OCI-LY7 (cell line): ENCODE data around the gene RBBP6. TPM values are rescaled to one million over a fixed set of nuclear protein-coding genes. Genes with fewer than 3 reads are reported as not detected.

Experiments used
- BruUV-seq: library from RNA; stranded (reverse); fragments of 400-500 nt; replicated peaks from 2 replicates; lab custom pipeline; 2021; lab: Mats Ljungman, UMichigan
- CTCF ChIA-PET: fragments of 300-600 bp; sonication (Branson Sonifier 250); formaldehyde crosslinking; loops from one replicate; lab custom pipeline; 2022; ENCODE audit warnings: antibody characterized with exemption; ENCODE audit not compliant: unreplicated experiment; lab: Charles Lee
- POLR2A ChIA-PET: fragments of 300-600 bp; sonication (Branson Sonifier 250); formaldehyde crosslinking; loops from one replicate; lab custom pipeline; 2022; ENCODE audit warnings: antibody characterized with exemption; lab: Charles Lee
- DNase-seq: peaks from one replicate; pipeline ENCODE4 v3.0.0-alpha.2; 2015; ENCODE audit warnings: low spot score
- H2AFZ ChIP-seq: fragments of 200-600 bp; sonication (generic), shearing (Covaris generic); 2 replicates; pipeline ENCODE4 v1.6.1; 2014; ENCODE audit warnings: mild to moderate bottlenecking, antibody characterized with exemption, low read length, moderate library complexity
- H3K27ac ChIP-seq: fragments of 200-600 bp; sonication (generic); 2 replicates; pipeline ENCODE4 v1.5.1; 2014; ENCODE audit warnings: mixed run types, low read depth, mild to moderate bottlenecking, moderate library complexity, low read length, inconsistent platforms; ENCODE audit not compliant: poor library complexity, severe bottlenecking
- H3K36me3 ChIP-seq: fragments of 200-600 bp; sonication (generic); 2 replicates; pipeline ENCODE4 v1.6.1; 2014; ENCODE audit warnings: mild to moderate bottlenecking, antibody characterized with exemption, low read length, moderate library complexity, mixed read lengths; ENCODE audit not compliant: insufficient read depth
- H3K4me1 ChIP-seq: fragments of 200-600 bp; sonication (generic); 2 replicates; pipeline ENCODE4 v1.5.1; 2014; ENCODE audit warnings: mild to moderate bottlenecking, low read length; ENCODE audit not compliant: insufficient read depth, poor library complexity, severe bottlenecking
- H3K4me2 ChIP-seq: fragments of 200-600 bp; sonication (generic); 2 replicates; pipeline ENCODE4 v1.6.1; 2014; ENCODE audit warnings: mild to moderate bottlenecking, low read length
- H3K4me3 ChIP-seq: fragments of 200-600 bp; sonication (generic); 2 replicates; pipeline ENCODE4 v1.5.1; 2014; ENCODE audit warnings: mild to moderate bottlenecking, low read depth, low read length; ENCODE audit not compliant: poor library complexity, severe bottlenecking
- H3K79me2 ChIP-seq: fragments of 200-600 bp; sonication (generic); 2 replicates; pipeline ENCODE4 v1.6.1; 2016; ENCODE audit warnings: low read depth, mild to moderate bottlenecking, low read length, moderate library complexity, mixed read lengths; ENCODE audit not compliant: insufficient read depth
- H3K9me2 ChIP-seq: fragments of 200-600 bp; sonication (generic); 2 replicates; pipeline ENCODE4 v1.6.1; 2016; ENCODE audit warnings: mild to moderate bottlenecking, low read length, mixed read lengths; ENCODE audit not compliant: insufficient read depth
- H3K9me3 ChIP-seq: fragments of 200-600 bp; sonication (generic); 2 replicates; pipeline ENCODE4 v1.6.1; 2014; ENCODE audit warnings: mild to moderate bottlenecking, mixed run types, low read length, mixed read lengths
- H4K20me1 ChIP-seq: fragments of 200-600 bp; sonication (generic); 2 replicates; pipeline ENCODE4 v1.6.1; 2014; ENCODE audit warnings: mild to moderate bottlenecking, antibody characterized with exemption, low read length, moderate library complexity, mixed read lengths; ENCODE audit not compliant: insufficient read depth
- EZH2phosphoT487 ChIP-seq: fragments of 200-600 bp; sonication (generic); IDR thresholded peaks from 2 replicates; pipeline ENCODE4 v1.6.1; 2018; ENCODE audit warnings: low read depth, borderline replicate concordance, mild to moderate bottlenecking, mixed run types, antibody characterized with exemption, low read length, moderate library complexity, mixed read lengths
- intact Hi-C: fragments of 100-400 bp; cut with micrococcal nuclease; formaldehyde crosslinking; loops from one replicate; pipeline ENCODE4 v1.10.0; 2022; ENCODE audit not compliant: unreplicated experiment
- total RNA-seq, 2 experiments: library from RNA; depleted of rRNA in 1 of 2; stranded (reverse); fragments of >200 nt in 1 of 2; shearing (Covaris generic) in 1 of 2; gene quantifications; 2 replicates each; pipeline ENCODE4 v1.2.3, GENCODE V29; 2014 to 2022
- TF ChIP-seq, protein P1 (sequence below): fragments of 200-600 bp; sonication (generic); conservative IDR thresholded peaks from 2 replicates; pipeline ENCODE4 v1.5.1; 2014; ENCODE audit warnings: mild to moderate bottlenecking, antibody characterized with exemption, low read length, moderate library complexity, mixed read lengths

RBBP6 gene
- total RNA-seq, 2 experiments from 2014 or later = 41.2 to 83.0 TPM

DNA sequence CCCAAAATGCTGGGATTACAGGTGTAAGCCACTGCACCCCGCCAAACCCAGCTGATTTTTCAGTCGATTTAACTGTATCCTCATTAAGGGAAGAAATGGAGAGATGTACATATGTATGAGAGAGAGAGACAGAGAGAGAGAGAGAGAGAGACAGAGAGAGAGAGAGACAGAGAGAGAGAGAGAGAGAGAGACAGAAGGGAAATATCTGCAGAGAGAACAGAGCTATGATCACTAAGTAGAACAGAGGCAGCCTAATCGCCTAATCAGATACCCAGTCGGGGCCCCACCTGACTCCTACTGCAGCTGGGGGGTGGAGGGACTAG, 70.0 kb downstream of the RBBP6 start:
- TF ChIP-seq, protein P1, sequence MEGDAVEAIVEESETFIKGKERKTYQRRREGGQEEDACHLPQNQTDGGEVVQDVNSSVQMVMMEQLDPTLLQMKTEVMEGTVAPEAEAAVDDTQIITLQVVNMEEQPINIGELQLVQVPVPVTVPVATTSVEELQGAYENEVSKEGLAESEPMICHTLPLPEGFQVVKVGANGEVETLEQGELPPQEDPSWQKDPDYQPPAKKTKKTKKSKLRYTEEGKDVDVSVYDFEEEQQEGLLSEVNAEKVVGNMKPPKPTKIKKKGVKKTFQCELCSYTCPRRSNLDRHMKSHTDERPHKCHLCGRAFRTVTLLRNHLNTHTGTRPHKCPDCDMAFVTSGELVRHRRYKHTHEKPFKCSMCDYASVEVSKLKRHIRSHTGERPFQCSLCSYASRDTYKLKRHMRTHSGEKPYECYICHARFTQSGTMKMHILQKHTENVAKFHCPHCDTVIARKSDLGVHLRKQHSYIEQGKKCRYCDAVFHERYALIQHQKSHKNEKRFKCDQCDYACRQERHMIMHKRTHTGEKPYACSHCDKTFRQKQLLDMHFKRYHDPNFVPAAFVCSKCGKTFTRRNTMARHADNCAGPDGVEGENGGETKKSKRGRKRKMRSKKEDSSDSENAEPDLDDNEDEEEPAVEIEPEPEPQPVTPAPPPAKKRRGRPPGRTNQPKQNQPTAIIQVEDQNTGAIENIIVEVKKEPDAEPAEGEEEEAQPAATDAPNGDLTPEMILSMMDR = no peak
- no peak for TF ChIP-seq EZH2phosphoT487
- Histone ChIP-seq H2AFZ (no peak overlapping the region), H3K4me2 (no peak overlapping the region), H3K4me1 (no peaks in the 10 kb centered on the region), H4K20me1 (no peaks in the 10 kb centered on the region), H3K27ac (no peak overlapping the region), H3K9me2 (no peaks in the 10 kb centered on the region), H3K79me2 (no peaks in the 10 kb centered on the region), H3K4me3 (no peak overlapping the region), H3K9me3 (no peaks in the 10 kb centered on the region), H3K36me3 (no peaks in the 10 kb centered on the region)
- ChIA-PET POLR2A (interaction anchor here (0.7 kb wide), 1 partner anchor 1008 kb away, joined by 3 read pairs; no protein-coding TSS in a partner anchor), CTCF (no interaction called here)
- intact Hi-C loops = no loop called here
- DNase-seq = no peak
- no TSS peak for BruUV-seq

DNA sequence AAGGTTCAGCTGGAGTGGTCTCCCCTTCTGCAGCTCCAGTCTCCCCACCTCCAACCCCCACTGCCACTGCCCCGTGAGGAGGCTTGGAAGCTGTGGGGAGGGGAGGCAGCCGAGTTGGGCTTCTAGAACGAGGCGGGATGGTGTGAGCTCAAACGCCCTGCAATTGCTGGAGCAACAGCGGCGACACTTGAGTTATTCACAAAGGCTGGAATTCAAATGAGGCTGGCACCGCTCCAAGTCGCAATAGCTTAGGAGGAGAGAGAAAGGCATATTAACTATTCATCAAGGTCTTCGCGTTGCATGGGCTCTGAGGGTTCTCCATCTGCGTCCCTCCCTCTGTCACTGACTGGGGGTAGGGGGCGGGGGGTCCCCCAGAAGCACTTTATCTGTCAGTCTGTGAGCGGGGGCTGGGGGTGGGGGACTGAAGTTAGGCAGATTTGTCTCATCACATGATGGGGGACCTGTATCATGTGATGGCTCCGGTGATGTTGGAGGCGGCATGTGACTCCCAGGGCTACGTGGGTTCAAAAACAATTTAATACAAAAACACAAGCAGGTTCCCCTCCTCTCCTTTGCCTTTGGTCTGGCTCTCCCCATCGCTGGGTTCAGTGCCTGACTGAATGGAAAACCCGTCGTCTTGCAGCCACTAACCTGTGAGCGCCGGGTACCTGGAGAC, 70.5 kb downstream of the RBBP6 start:
- H3K79me2 ChIP-seq = no peaks in the 10 kb centered on the region
- no peaks in the 10 kb centered on the region for H3K9me2 ChIP-seq
- no peak for TF ChIP-seq EZH2phosphoT487
- TF ChIP-seq, protein P1 = no peak
- no peak overlapping the region for H3K4me3 ChIP-seq
- CTCF ChIA-PET = no interaction called here
- no TSS peak for BruUV-seq
- POLR2A ChIA-PET = interaction anchor here (0.7 kb wide), 1 partner anchor 1008 kb away, joined by 3 read pairs; no protein-coding TSS in a partner anchor
- H4K20me1 ChIP-seq = no peaks in the 10 kb centered on the region
- no peaks in the 10 kb centered on the region for H3K36me3 ChIP-seq
- no peaks in the 10 kb centered on the region for H3K4me1 ChIP-seq
- no peaks in the 10 kb centered on the region for H3K9me3 ChIP-seq
- no peak overlapping the region for H2AFZ ChIP-seq
- H3K4me2 ChIP-seq = no peak overlapping the region
- intact Hi-C loops = no loop called here
- no peak overlapping the region for H3K27ac ChIP-seq
- DNase-seq = no peak

DNA sequence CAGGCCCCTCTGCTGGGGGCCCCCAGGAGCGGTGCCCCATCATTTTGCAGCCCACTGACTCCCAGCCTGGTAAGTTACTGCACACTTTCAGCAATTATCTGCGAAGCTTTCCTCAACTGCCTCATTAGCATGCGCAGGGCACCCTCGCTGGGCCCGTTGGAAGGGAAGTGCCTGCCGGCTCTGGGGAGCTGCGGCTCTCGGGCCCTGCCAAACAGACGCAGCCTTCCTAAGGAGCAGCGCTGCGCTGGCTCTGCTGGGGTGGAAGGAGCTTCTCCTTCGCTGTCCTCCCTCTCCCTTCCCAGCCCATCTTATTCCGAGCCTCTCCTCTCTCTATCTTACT, 71.0 kb downstream of the RBBP6 start:
- Histone ChIP-seq H3K36me3 (no peaks in the 10 kb centered on the region), H3K9me2 (no peaks in the 10 kb centered on the region), H3K9me3 (no peaks in the 10 kb centered on the region), H3K4me1 (no peaks in the 10 kb centered on the region), H2AFZ (no peak overlapping the region), H3K4me3 (no peak overlapping the region), H3K79me2 (no peaks in the 10 kb centered on the region), H3K4me2 (no peak overlapping the region), H3K27ac (no peak overlapping the region), H4K20me1 (no peaks in the 10 kb centered on the region)
- CTCF ChIA-PET = no interaction called here
- BruUV-seq = no TSS peak
- TF ChIP-seq EZH2phosphoT487 = no peak
- TF ChIP-seq, protein P1 = no peak
- intact Hi-C loops = no loop called here
- POLR2A ChIA-PET = no interaction called here
- no peak for DNase-seq
